Aorta (tissue), 5 donors: ENCODE measurements around the gene SLC35B1. TPM values are rescaled to one million over a fixed set of nuclear protein-coding genes. Genes with fewer than 3 reads are reported as not detected.

ENCODE experiments used
- ATAC-seq: fragments of 200-7000 bp; cut with Tn5 transposase; one replicate; pipeline ENCODE4 v1.9.1; 2022; ENCODE audit warnings: moderate library complexity; ENCODE audit not compliant: low FRiP score
- DNase-seq, 2 donors: peaks; one replicate each; pipeline ENCODE4 v3.0.0-alpha.2; 2020
- H3K27ac ChIP-seq, 2 donors: one replicate each; pipeline ENCODE4 v1.5.1; 2013; ENCODE audit warnings: low read length in 2 of 2, mild to moderate bottlenecking in 2 of 2, moderate library complexity in 2 of 2, control low read depth in 1 of 2, inconsistent platforms in 1 of 2, low read depth in 1 of 2
- H3K27me3 ChIP-seq, 2 donors: one replicate each; pipeline ENCODE4 v1.6.1; 2013; ENCODE audit warnings: control low read depth in 1 of 2, low read length in 1 of 2, mild to moderate bottlenecking in 1 of 2, moderate library complexity in 1 of 2; ENCODE audit not compliant: insufficient read depth in 2 of 2, control insufficient read depth in 1 of 2
- H3K36me3 ChIP-seq, 2 donors: one replicate each; pipeline ENCODE4 v1.6.1; 2013; ENCODE audit warnings: control low read depth in 1 of 2, low read length in 1 of 2, mild to moderate bottlenecking in 1 of 2; ENCODE audit not compliant: insufficient read depth in 2 of 2, control insufficient read depth in 1 of 2
- H3K4me1 ChIP-seq, 2 donors: one replicate each; pipeline ENCODE4 v1.6.1; 2013; ENCODE audit warnings: low read length in 2 of 2, control low read depth in 1 of 2, mild to moderate bottlenecking in 1 of 2, moderate library complexity in 1 of 2; ENCODE audit not compliant: insufficient read depth in 2 of 2, control insufficient read depth in 1 of 2
- H3K4me3 ChIP-seq, 2 donors: one replicate each; pipeline ENCODE4 v1.5.1; 2013; ENCODE audit warnings: low read length in 2 of 2, control low read depth in 1 of 2, mild to moderate bottlenecking in 1 of 2
- H3K9me3 ChIP-seq: one replicate; pipeline ENCODE4 v1.6.1; 2013; ENCODE audit warnings: mild to moderate bottlenecking, low read length; ENCODE audit not compliant: control insufficient read depth
- WGBS, 2 donors: extraction: QIAGEN DNeasy Blood & Tissue Kit; methylation state at CpG; one replicate each; pipeline ENCODE4 v1.1.7; 2013; 5-methylcytosine and 5-hydroxymethylcytosine counted together
- intact Hi-C, 2 donors: fragments of 100-400 bp; cut with DNase I; formaldehyde crosslinking; loops; one replicate each; pipeline versions ENCODE4 v1.14.2 to v1.15.0; 2022
- long read RNA-seq, 2 donors: library from polyadenylated mRNA; unstranded; transcript quantifications; one replicate each; pipeline ENCODE4 v2.0.0, GENCODE V29; 2020 to 2021
- polyA plus RNA-seq, 2 donors: library from polyadenylated mRNA; stranded (reverse); fragments of 200-250 nt; gene quantifications; one replicate each; pipeline ENCODE4 v1.2.3, GENCODE V29; 2013
- total RNA-seq, 2 donors: library from RNA; stranded (reverse); fragmentation: NEBNext Ultra II Directional; extraction: Animal tissue kit (Norgen Biotek cat#: 25700); gene quantifications; one replicate each; pipeline ENCODE4 v1.2.1, GENCODE V29; 2021
- donor health status: healthy with polysubstance abuse.
- donor health status: Bipolar disorder and iron deficiency.
- donor health status: DM: no; HTN: no; CAD: no.
- donor health status: DM: no; HTN: no; CAD: no.
- donor health status: DM: yes; HTN: yes; CAD: no.

The SLC35B1 gene, protein sequence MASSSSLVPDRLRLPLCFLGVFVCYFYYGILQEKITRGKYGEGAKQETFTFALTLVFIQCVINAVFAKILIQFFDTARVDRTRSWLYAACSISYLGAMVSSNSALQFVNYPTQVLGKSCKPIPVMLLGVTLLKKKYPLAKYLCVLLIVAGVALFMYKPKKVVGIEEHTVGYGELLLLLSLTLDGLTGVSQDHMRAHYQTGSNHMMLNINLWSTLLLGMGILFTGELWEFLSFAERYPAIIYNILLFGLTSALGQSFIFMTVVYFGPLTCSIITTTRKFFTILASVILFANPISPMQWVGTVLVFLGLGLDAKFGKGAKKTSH
- total RNA-seq = 10 to 100 TPM; 31.5 to 43.7 TPM
- 10 to 100 TPM; 33.2 to 37.5 TPM for polyA plus RNA-seq
- long read RNA-seq, donor 1, transcript SLC35B1-220 (9 exons, 1,611 nt) = major isoform, 38 of 66 reads
- long read RNA-seq, donor 1, transcript SLC35B1-209 (9 exons, 1,320 nt) = minor isoform, 9 of 66 reads
- long read RNA-seq, donor 1, partial matches to known transcripts = 3 of 66 reads
- long read RNA-seq, donor 1, other reads (novel, unspliced or antisense) = 16 of 66 reads
- long read RNA-seq, donor 2, partial matches to known transcripts = 2 of 6 reads
- long read RNA-seq, donor 2, other reads (novel, unspliced or antisense) = 1 of 6 reads

DNA sequence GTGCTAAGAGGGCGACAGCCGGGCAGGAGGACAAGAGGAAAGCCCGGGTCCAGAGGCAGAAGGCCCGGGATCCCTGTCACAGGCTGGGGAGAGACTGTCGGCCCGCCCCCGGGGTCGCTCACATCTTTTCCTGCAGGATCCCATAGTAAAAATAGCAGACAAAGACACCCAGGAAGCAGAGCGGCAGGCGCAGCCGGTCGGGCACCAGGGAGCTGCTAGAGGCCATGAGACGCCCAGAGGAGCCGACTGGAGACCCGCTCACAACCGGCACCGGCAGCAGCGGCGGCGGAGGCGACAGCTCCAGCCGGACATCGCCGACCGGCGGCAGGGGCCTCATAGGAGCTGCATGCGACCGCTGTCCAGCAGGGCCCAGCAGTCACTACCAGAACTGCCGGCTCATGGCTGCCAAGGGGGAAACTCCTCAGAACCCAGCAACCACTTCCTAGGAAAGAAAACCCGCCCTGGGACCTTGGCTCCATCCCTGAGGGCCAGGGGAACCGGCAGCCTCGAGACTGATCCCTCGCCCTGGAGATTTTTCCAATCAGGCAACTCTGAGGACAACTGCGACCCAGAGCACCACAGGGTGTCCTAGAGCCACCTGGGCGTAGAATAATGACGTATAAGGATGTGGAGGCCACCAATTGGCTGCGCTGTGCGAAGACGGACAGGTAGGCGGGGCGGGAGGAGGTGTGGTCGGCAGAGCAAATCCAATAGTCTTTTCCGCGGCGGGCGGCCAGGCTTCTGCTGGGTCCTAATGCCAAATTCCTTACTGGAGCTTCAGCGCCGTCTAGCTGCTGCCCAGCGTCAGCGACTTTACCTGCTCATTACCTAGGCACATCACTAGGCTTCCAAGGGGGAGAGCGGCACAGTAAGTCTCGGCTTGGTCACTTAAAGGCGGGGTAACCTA, at the start of gene SLC35B1:
Gene SLC35B1 (minus strand): TSS at position 357 of the 907 bp plus-strand sequence. CDS start 131 bp downstream, at position 226.
- peak; percentile 99 for ATAC-seq
- WGBS, 2 donors = 1% methylated on average over 51 to 53 of the region's 53 CpGs

DNA sequence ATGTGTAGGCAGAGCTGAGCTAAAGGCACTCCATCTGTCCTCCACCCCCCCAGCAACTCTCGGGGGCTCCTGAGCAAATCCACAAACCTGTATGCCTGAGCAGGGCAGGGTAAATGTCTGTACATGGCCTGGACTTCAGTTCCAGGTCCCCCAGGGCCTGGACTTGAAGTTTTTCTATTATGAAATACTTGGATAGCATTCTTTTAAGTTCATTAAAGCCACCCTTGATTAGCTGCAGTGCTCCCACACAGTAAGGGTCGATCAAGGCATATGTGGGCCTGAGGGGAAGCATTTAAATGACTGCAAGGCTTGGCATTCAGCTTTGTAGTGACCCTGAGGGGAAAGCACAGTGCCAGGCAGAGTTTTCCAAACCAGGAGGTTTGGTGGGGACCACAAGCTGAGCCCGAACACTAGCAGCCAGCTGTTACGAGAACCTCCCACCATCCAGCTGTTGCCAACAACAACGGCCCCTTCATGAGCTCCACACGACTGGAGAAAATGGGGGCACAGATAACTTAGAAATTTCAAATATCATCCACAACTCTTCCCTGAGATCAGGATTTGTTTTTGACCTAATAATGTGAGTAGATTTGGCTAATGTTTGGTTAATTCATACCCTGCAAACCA, 49.5 kb upstream of the SLC35B1 start:
- H3K4me1 ChIP-seq = no peaks in the 10 kb centered on the region
- ATAC-seq = no peak

More for the DNA sequence above, at the start of gene SLC35B1:
- no peaks in the 10 kb centered on the region for H3K9me3 ChIP-seq
- H3K4me1 ChIP-seq = no peaks in the 10 kb centered on the region
- H3K4me3 ChIP-seq = peak within 1 kb of the TSS; percentile 45 to 80
- peaks cover 5 to 10% of the 10 kb centered on the region in 2 donors for H3K36me3 ChIP-seq
- peak within 1 kb of the TSS in 1 of 2 donors; percentile 53 for H3K27ac ChIP-seq
- DNase-seq = peak; percentile 99 to 100
- no peaks in the 10 kb centered on the region for H3K27me3 ChIP-seq
- intact Hi-C loops = loop anchor here (2.0 to 10.0 kb wide), 5 partner anchors 54 to 293 kb away; partner anchors contain the start of genes FAM117A (in 1 of the 2), PHB1 (in 1 of the 2) and TAC4 (in 1 of the 2)

DNA sequence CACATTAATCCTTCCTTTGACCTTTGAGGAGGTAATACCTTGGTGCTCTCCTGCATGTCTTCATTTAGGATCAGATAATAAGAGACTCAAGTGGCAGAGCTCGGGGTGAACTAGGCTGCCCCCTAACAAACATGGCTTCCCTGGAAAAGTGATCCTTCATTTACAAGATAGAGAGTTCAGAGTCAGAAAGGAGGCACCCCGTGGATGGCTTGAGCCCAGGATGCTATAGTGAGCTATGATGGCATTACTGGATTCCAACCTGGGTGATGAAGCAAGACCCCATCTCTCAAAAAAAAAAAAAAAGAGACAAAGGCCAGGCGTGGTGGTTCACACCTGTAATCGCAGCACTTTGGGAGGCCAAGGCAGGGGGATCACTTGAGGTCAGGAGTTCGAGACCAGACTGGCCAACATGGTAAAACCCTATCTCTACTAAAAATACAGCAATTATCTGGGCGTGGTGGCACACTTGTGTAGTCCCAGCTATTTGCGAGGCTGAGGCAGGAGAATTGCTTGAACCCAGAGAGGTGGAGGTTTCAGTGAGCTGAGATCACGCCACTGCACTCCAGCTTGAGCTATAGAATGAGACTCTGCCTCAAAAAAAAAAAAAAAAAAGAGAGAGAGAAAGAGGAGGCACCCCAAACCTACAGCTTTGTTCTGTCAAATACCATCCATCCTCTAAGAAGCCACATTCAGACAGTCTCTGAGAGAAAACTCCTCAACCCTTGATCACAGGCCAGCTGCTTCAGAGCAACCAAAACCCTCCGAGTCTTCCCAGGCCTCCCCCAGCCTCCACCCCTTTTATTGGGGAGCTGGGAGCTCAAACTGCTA, 48.8 kb upstream of the SLC35B1 start:
- H3K27ac ChIP-seq = no peak overlapping the region
- no peak for DNase-seq
- no peak for ATAC-seq
- H3K27me3 ChIP-seq = no peaks in the 10 kb centered on the region
- H3K4me1 ChIP-seq = no peaks in the 10 kb centered on the region
- H3K9me3 ChIP-seq = no peaks in the 10 kb centered on the region
- intact Hi-C loops = no loop called here
- no peak overlapping the region for H3K4me3 ChIP-seq
- no peaks in the 10 kb centered on the region for H3K36me3 ChIP-seq
- WGBS, 2 donors = 92 to 93% methylated on average over 9 of the region's 9 CpGs

More for the DNA sequence above, 49.5 kb upstream of the SLC35B1 start:
- 70 to 73% methylated on average over 6 of the region's 6 CpGs for WGBS, 2 donors
- intact Hi-C loops = no loop called here
- no peaks in the 10 kb centered on the region for H3K27me3 ChIP-seq
- no peak overlapping the region for H3K4me3 ChIP-seq
- DNase-seq = no peak
- H3K36me3 ChIP-seq = no peaks in the 10 kb centered on the region
- no peaks in the 10 kb centered on the region for H3K9me3 ChIP-seq
- no peak overlapping the region for H3K27ac ChIP-seq

DNA sequence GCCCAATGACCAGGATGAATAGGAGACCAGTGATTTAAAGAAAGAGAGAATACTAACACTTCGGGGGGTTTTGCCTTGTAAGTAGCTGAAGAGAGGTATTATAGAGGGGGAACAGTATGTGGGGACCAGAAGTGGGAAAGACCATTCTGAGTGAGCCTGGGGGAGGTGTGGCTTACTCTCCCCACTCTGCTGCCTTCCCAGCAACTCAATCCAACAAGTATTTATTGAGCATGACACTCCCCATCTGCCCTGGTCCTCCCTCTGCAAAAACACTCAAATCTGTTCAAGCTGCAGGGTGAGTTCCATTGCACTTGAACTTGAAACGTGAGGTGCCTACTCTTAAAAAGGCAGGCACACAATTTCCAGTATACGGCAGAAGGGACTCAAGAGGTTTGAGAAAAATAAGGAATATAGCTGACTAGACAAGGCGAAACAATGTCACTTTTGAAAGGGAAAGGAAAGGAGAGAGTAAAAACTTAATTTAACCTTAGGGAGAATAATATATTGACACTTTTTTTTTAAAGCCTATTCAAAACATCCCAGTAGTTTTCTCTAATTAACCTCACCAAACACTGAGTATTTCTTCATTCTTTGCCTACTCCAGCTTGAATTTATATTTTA, 48.0 kb upstream of the SLC35B1 start:
- WGBS, 2 donors = 82 to 86% methylated on average over 4 of the region's 4 CpGs
- H3K4me1 ChIP-seq = no peaks in the 10 kb centered on the region
- ATAC-seq (no peak), DNase-seq (no peak)
- no peak overlapping the region for H3K4me3 ChIP-seq
- intact Hi-C loops = no loop called here
- no peaks in the 10 kb centered on the region for H3K36me3 ChIP-seq
- no peak overlapping the region for H3K27ac ChIP-seq
- H3K9me3 ChIP-seq = no peaks in the 10 kb centered on the region
- H3K27me3 ChIP-seq = no peaks in the 10 kb centered on the region

DNA sequence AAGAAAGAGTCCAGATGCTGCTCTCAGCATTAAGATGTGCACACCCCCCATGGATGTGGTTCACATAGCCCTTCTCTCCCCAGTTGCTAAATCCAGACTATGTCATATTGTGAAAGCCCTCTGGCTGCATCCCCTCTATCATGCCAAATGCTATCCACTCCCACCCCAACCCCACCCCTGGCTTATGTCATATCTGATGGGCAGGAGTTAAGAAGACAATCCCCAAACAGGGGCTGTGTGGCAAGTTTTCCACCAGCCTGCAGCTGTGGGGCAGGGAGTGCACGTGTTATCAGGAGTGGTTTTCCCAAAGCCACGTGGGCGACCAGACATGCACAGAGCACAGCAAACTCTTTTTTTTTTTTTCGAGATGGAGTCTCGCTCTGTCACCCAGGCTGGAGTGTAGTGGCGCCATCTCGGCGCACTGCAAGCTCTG, 46.2 kb upstream of the SLC35B1 start:
- Histone ChIP-seq H3K36me3 (no peaks in the 10 kb centered on the region), H3K27me3 (no peaks in the 10 kb centered on the region), H3K27ac (no peak overlapping the region), H3K9me3 (no peaks in the 10 kb centered on the region), H3K4me1 (no peaks in the 10 kb centered on the region), H3K4me3 (no peak overlapping the region)
- 76 to 77% methylated on average over 8 of the region's 8 CpGs for WGBS, 2 donors
- no peak for DNase-seq
- peak; percentile 29 for ATAC-seq
- intact Hi-C loops = no loop called here

DNA sequence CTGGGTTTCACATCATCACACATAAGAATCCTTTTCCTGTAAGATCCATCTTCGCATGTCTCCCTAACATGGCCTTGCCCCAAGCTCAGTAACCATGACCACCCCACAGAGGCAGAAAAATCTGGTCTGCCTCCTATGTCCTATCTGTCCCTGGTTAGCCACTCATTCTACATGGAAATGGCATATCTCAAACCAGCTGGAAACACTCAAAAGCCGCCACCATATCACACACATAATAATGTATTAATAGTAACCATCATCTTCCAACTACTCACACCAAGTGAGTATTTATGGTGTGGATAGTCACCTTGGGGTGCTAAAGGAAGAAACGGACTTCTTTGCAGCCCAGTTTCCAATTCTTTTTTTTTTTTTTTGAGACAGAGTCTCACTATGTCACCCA, 44.7 kb upstream of the SLC35B1 start:
- Histone ChIP-seq H3K9me3 (no peaks in the 10 kb centered on the region), H3K4me3 (no peak overlapping the region), H3K4me1 (no peaks in the 10 kb centered on the region), H3K36me3 (no peaks in the 10 kb centered on the region), H3K27ac (no peak overlapping the region), H3K27me3 (no peaks in the 10 kb centered on the region)
- WGBS, 2 donors = 82 to 87% methylated on average over 3 of the region's 3 CpGs
- DNase-seq (no peak), ATAC-seq (no peak)
- intact Hi-C loops = no loop called here

DNA sequence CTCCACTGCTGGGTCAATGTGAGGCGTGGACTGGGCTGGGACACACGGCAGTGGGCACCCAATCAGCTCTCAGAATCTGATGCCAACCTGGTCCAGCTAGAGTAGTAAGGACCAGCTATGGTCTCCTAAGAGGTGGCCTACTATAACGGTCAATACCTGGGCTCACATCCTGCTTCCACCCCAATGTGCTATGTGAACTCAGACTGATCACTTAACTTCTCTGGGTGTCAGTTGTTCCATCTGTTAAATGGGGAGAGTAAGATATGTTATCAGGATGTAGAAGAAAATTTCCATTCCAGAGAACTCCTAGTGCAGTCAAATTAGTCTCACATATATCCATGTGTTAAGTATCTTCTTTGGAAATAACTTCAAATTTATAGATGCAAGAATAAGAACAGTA, 42.0 kb upstream of the SLC35B1 start:
- ATAC-seq (no peak), DNase-seq (no peak)
- no peaks in the 10 kb centered on the region for H3K27me3 ChIP-seq
- no peak overlapping the region for H3K27ac ChIP-seq
- H3K4me3 ChIP-seq = no peak overlapping the region
- H3K4me1 ChIP-seq = no peaks in the 10 kb centered on the region
- intact Hi-C loops = no loop called here
- WGBS, 2 donors = 93% methylated on average over 3 of the region's 3 CpGs
- no peaks in the 10 kb centered on the region for H3K36me3 ChIP-seq
- no peaks in the 10 kb centered on the region for H3K9me3 ChIP-seq
